Gastrocnemius medialis (tissue), 4 donors: Measurements from ENCODE around the gene WDR37. TPM values are rescaled to one million over a fixed set of nuclear protein-coding genes. Genes with fewer than 3 reads are reported as not detected.

ENCODE experiments used
- ATAC-seq, 2 donors: fragments of 150-250 bp; one replicate each; pipeline ENCODE4 v1.9.1; 2016
- DNase-seq, 2 donors: peaks; one replicate each; pipeline ENCODE4 v3.0.0-alpha.2; 2019
- H3K27ac ChIP-seq, 4 donors: fragments of 200-600 bp; sonication (generic); 1 replicate in 1 of 4; 2 replicates in 3 of 4; pipeline ENCODE4 v1.5.1; 2016 to 2018; ENCODE audit warnings: mild to moderate bottlenecking in 2 of 4, moderate library complexity in 1 of 4
- H3K27me3 ChIP-seq, 3 donors: fragments of 200-600 bp; sonication (generic) in 2 of 3; 1 replicate in 1 of 3; 2 replicates in 2 of 3; pipeline versions ENCODE4 v1.5.1 to v1.6.0; 2016 to 2019; ENCODE audit warnings: mild to moderate bottlenecking in 1 of 3, moderate library complexity in 1 of 3
- H3K36me3 ChIP-seq, 2 donors: fragments of 200-600 bp; sonication (generic) in 1 of 2; one replicate each; pipeline ENCODE4 v1.5.1; 2017 to 2018
- H3K4me1 ChIP-seq, 2 donors: fragments of 200-600 bp; sonication (generic) in 1 of 2; one replicate each; pipeline ENCODE4 v1.5.1; 2016 to 2017; ENCODE audit warnings: mild to moderate bottlenecking in 2 of 2
- H3K4me3 ChIP-seq, 4 donors: fragments of 200-600 bp; sonication (generic) in 3 of 4; 1 replicate in 1 of 4; 2 replicates in 3 of 4; pipeline ENCODE4 v1.5.1; 2016 to 2019; ENCODE audit warnings: mild to moderate bottlenecking in 2 of 4
- H3K9me3 ChIP-seq, 3 donors: fragments of 200-600 bp; sonication (generic) in 2 of 3; 1 replicate in 1 of 3; 2 replicates in 2 of 3; pipeline ENCODE4 v1.5.1; 2016 to 2019
- CTCF ChIP-seq, 5 experiments: fragments of 450-650 bp in 3 of 5; fragments of 200-600 bp in 2 of 5; sonication (generic) in 2 of 5; IDR thresholded peaks in 4 of 5; conservative IDR thresholded peaks in 1 of 5; 1 replicate in 4 of 5; 2 replicates in 1 of 5; pipeline ENCODE4 v1.5.1; 2016 to 2019; ENCODE audit warnings: antibody characterized with exemption in 5 of 5, mild to moderate bottlenecking in 3 of 5, moderate library complexity in 3 of 5
- POLR2A ChIP-seq, 2 donors: fragments of 450-650 bp; IDR thresholded peaks; one replicate each; pipeline ENCODE4 v1.6.1; 2017; ENCODE audit warnings: antibody characterized with exemption in 2 of 2, mild to moderate bottlenecking in 2 of 2, moderate library complexity in 2 of 2
- in situ Hi-C, 4 donors: fragments of 200-750 bp; cut with MboI; loops; one replicate each; pipeline versions ENCODE4 v1.15.0 to v1.8.0; 2017; ENCODE audit warnings: low sequenced_read_pairs in 4 of 4
- intact Hi-C: fragments of 100-400 bp; cut with DNase I; formaldehyde crosslinking; loops from one replicate; pipeline ENCODE4 v1.15.1; 2023; ENCODE audit warnings: low total_unique reads
- total RNA-seq, 4 donors: library from RNA; depleted of rRNA; stranded (reverse); fragments of >200 nt; gene quantifications; one replicate each; pipeline versions ENCODE4 v1.1.0 to v1.2.3, GENCODE V29; 2016

Gene WDR37
- total RNA-seq, 4 donors from 2014 or later, result 18.4 to 26.2 (median 23.2) TPM

GRCh38 chr10:1148855-1149605 is 92.8 kb downstream of the WDR37 start:
- Histone ChIP-seq H3K36me3 (no peaks in the 10 kb centered on the region), H3K4me3 (no peak overlapping the region), H3K4me1 (no peaks in the 10 kb centered on the region), H3K27ac (no peak overlapping the region), H3K9me3 (peaks cover 0 to 11% (median 0%) of the 10 kb centered on the region in 3 donors), H3K27me3 (no peaks in the 10 kb centered on the region)
- no peak for TF ChIP-seq CTCF (IDR thresholded peaks at IDR 0.05 in 4 of 5, conservative IDR thresholded peaks at IDR 0.05 in 1 of 5)
- no peak for TF ChIP-seq POLR2A (IDR thresholded peaks at IDR 0.05)
- DNase-seq (no peak), ATAC-seq (no peak)
- in situ Hi-C loops, result no loop called here
- intact Hi-C loops, result no loop called here

- Histone ChIP-seq H3K36me3 (no peaks in the 10 kb centered on the region), H3K4me3 (no peak overlapping the region), H3K27me3 (no peaks in the 10 kb centered on the region), H3K9me3 (peaks cover 0 to 11% (median 0%) of the 10 kb centered on the region in 3 donors), H3K4me1 (no peaks in the 10 kb centered on the region), H3K27ac (no peak overlapping the region)
- in situ Hi-C loops, result no loop called here
- TF ChIP-seq POLR2A (IDR thresholded peaks at IDR 0.05) (no peak), CTCF (IDR thresholded peaks at IDR 0.05 in 4 of 5, conservative IDR thresholded peaks at IDR 0.05 in 1 of 5) (no peak)
- intact Hi-C loops, result no loop called here
- ATAC-seq (no peak), DNase-seq (no peak)
Measured at GRCh38 chr10:1149793-1150637, 93.8 kb downstream of the WDR37 start.

GRCh38 chr10:1150638-1150955 is 94.4 kb downstream of the WDR37 start:
- intact Hi-C loops, result no loop called here
- no peaks in the 10 kb centered on the region for H3K36me3 ChIP-seq
- no peaks in the 10 kb centered on the region for H3K4me1 ChIP-seq
- DNase-seq, result no peak
- in situ Hi-C loops, result no loop called here
- no peak for TF ChIP-seq POLR2A (IDR thresholded peaks at IDR 0.05)
- TF ChIP-seq CTCF (IDR thresholded peaks at IDR 0.05 in 4 of 5, conservative IDR thresholded peaks at IDR 0.05 in 1 of 5), result no peak
- no peak overlapping the region for H3K27ac ChIP-seq
- no peaks in the 10 kb centered on the region for H3K27me3 ChIP-seq
- ATAC-seq, result no peak
- peaks cover 0 to 10% (median 0%) of the 10 kb centered on the region in 3 donors for H3K9me3 ChIP-seq
- no peak overlapping the region for H3K4me3 ChIP-seq

- H3K27me3 ChIP-seq, result no peaks in the 10 kb centered on the region
- no peak for ATAC-seq
- in situ Hi-C loops (no loop called here), intact Hi-C loops (no loop called here)
- H3K4me3 ChIP-seq, result no peak overlapping the region
- H3K9me3 ChIP-seq, result peaks cover 0 to 2% (median 0%) of the 10 kb centered on the region in 3 donors
- H3K36me3 ChIP-seq, result no peaks in the 10 kb centered on the region
- H3K4me1 ChIP-seq, result no peaks in the 10 kb centered on the region
- DNase-seq, result no peak
- no peak for TF ChIP-seq POLR2A (IDR thresholded peaks at IDR 0.05)
- no peak overlapping the region for H3K27ac ChIP-seq
Measured at GRCh38 chr10:1151076-1152033, 95.2 kb downstream of the WDR37 start.
